GM12878 (cell line): ENCODE data around the gene ZFPM1. TPM values are rescaled to one million over a fixed set of nuclear protein-coding genes. Genes with fewer than 3 reads are reported as not detected.

ENCODE experiments used
- ATAC-seq: fragments of 200-7000 bp; cut with Tn5 transposase; 3 replicates; pipeline ENCODE4 v1.9.1; 2020; ENCODE audit warnings: mild to moderate bottlenecking, moderate library complexity
- BruUV-seq: library from RNA; stranded (reverse); fragments of 400-500 nt; replicated peaks from 2 replicates; lab custom pipeline; 2021; lab: Mats Ljungman, UMichigan
- CTCF ChIA-PET: fragments of 300-600 bp; sonication (Branson Sonifier 250); formaldehyde crosslinking; extraction: SDS; loops from one replicate; lab custom pipeline; 2021; ENCODE audit warnings: inconsistent platforms; lab: Yijun Ruan, JAX
- POLR2A ChIA-PET: fragments of 350-600 bp; formaldehyde crosslinking; extraction: SDS; loops from one replicate; lab custom pipeline; 2021; ENCODE audit warnings: inconsistent platforms; lab: Charles Lee
- RAD21 ChIA-PET: fragments of 300-600 bp; sonication (Branson Sonifier 250); formaldehyde crosslinking; loops from one replicate; lab custom pipeline; 2023; ENCODE audit warnings: antibody characterized with exemption; ENCODE audit not compliant: unreplicated experiment; lab: Charles Lee
- SMC1A ChIA-PET: fragments of 300-600 bp; sonication (Branson Sonifier 250); formaldehyde crosslinking; loops from one replicate; lab custom pipeline; 2023; ENCODE audit not compliant: unreplicated experiment, uncharacterized antibody; lab: Charles Lee
- DNase-seq: peaks from one replicate; pipeline ENCODE4 v3.0.0-alpha.2; 2011; ENCODE audit warnings: low read depth, low spot score
- FAIRE-seq: peaks from 3 replicates; lab custom pipeline; 2011; peaks lifted over from hg19 to GRCh38; lab: Jason Lieb, UNC
- H2AFZ ChIP-seq: 2 replicates; pipeline ENCODE4 v1.6.0; 2011; ENCODE audit warnings: low read depth, low read length, control low read depth; ENCODE audit not compliant: control insufficient read depth
- H3K27ac ChIP-seq: 2 replicates; pipeline ENCODE4 v1.5.1; 2011; ENCODE audit warnings: control low read depth; ENCODE audit not compliant: control insufficient read depth, insufficient read depth
- H3K27me3 ChIP-seq, 2 experiments: replicated peaks in 1 of 2; 2 replicates each; pipeline versions ENCODE4 v1.6.0 to v1.6.1; 2011; ENCODE audit warnings: low read length in 1 of 2; ENCODE audit not compliant: control insufficient read depth in 2 of 2, insufficient read depth in 2 of 2
- H3K36me3 ChIP-seq, 2 experiments: 2 replicates each; pipeline ENCODE4 v1.5.1; 2011; ENCODE audit warnings: low read length in 1 of 2; ENCODE audit not compliant: control insufficient read depth in 2 of 2, insufficient read depth in 2 of 2
- H3K4me1 ChIP-seq: 2 replicates; pipeline ENCODE4 v1.6.1; 2011; ENCODE audit warnings: mild to moderate bottlenecking, low read length, moderate library complexity, mixed read lengths; ENCODE audit not compliant: control insufficient read depth, insufficient read depth
- H3K4me2 ChIP-seq: 2 replicates; pipeline ENCODE4 v1.6.0; 2011; ENCODE audit warnings: control low read depth; ENCODE audit not compliant: control insufficient read depth, insufficient read depth
- H3K4me3 ChIP-seq: fragments of 200-600 bp; sonication (generic); 2 replicates; pipeline ENCODE4 v1.5.1; 2016
- H3K79me2 ChIP-seq: 2 replicates; pipeline ENCODE4 v1.6.0; 2011; ENCODE audit warnings: low read length; ENCODE audit not compliant: control insufficient read depth, insufficient read depth
- H3K9ac ChIP-seq: 2 replicates; pipeline ENCODE4 v1.8.0; 2011; ENCODE audit warnings: low read length, control low read depth, mixed read lengths; ENCODE audit not compliant: control insufficient read depth, insufficient read depth
- H3K9me3 ChIP-seq: replicated peaks from 3 replicates; pipeline ENCODE4 v1.5.1; 2011; ENCODE audit warnings: mild to moderate bottlenecking, low read length; ENCODE audit not compliant: control insufficient read depth, insufficient read depth
- H4K20me1 ChIP-seq: 2 replicates; pipeline ENCODE4 v1.6.0; 2011; ENCODE audit not compliant: control insufficient read depth, insufficient read depth
- CTCF ChIP-seq, 3 experiments: IDR thresholded peaks in 2 of 3; conservative IDR thresholded peaks in 1 of 3; 2 replicates each; pipeline ENCODE4 v1.5.1; 2011; ENCODE audit warnings: low read depth in 3 of 3, low read length in 3 of 3, mild to moderate bottlenecking in 3 of 3, control low read depth in 2 of 3, moderate library complexity in 2 of 3, inconsistent platforms in 1 of 3, mixed read lengths in 1 of 3; ENCODE audit not compliant: control insufficient read depth in 2 of 3, insufficient read depth in 1 of 3; ENCODE audit errors: extremely low read depth in 1 of 3
- HDGF ChIP-seq: fragments of 450-650 bp; IDR thresholded peaks from 2 replicates; pipeline ENCODE4 v1.6.1; 2016; ENCODE audit warnings: antibody characterized with exemption
- NFYB ChIP-seq: IDR thresholded peaks from 2 replicates; pipeline ENCODE4 v1.6.1; 2011; ENCODE audit warnings: low read depth, mild to moderate bottlenecking, low read length, improper control_type of control experiment, moderate library complexity; ENCODE audit not compliant: insufficient read depth
- PAX5 ChIP-seq: IDR thresholded peaks from 2 replicates; pipeline ENCODE4 v1.6.1; 2011; ENCODE audit warnings: low read depth, low read length, borderline replicate concordance
- RAD21 ChIP-seq: IDR thresholded peaks from 2 replicates; pipeline ENCODE4 v1.6.1; 2011; ENCODE audit warnings: mild to moderate bottlenecking, low read depth, low read length, moderate library complexity; ENCODE audit not compliant: insufficient read depth
- SIX5 ChIP-seq: IDR thresholded peaks from 2 replicates; pipeline ENCODE4 v1.6.1; 2011; ENCODE audit warnings: mild to moderate bottlenecking, low read depth, low read length, moderate library complexity; ENCODE audit not compliant: severe bottlenecking
- SUZ12 ChIP-seq: fragments of 200-600 bp; sonication (generic); IDR thresholded peaks from one replicate; pipeline ENCODE4 v1.6.1; 2018; ENCODE audit warnings: antibody characterized with exemption, mild to moderate bottlenecking; ENCODE audit not compliant: unreplicated experiment
- YBX1 ChIP-seq: fragments of 450-650 bp; IDR thresholded peaks from 2 replicates; pipeline ENCODE4 v1.6.1; 2016; ENCODE audit warnings: antibody characterized with exemption
- WGBS: methylation state at CpG from one replicate; pipeline ENCODE4 v1.1.6; 2016; ENCODE audit warnings: low lambda C conversion rate; ENCODE audit not compliant: insufficient replicate concordance, insufficient coverage; ENCODE audit errors: missing lambda C conversion rate; 5-methylcytosine and 5-hydroxymethylcytosine counted together
- in situ Hi-C: fragments of 300-500 bp; cut with MboI; formaldehyde crosslinking; loops from 9 replicates; pipeline ENCODE4 v1.14.3; 2018; ENCODE audit warnings: mixed read lengths
- intact Hi-C: fragments of 100-400 bp; cut with micrococcal nuclease; formaldehyde crosslinking; loops from one replicate; pipeline ENCODE4 v1.14.2; 2022; ENCODE audit not compliant: unreplicated experiment
- polyA plus RNA-seq, 11 experiments: library from polyadenylated mRNA; depleted of rRNA in 4 of 11; unstranded in 6 of 11; stranded (reverse) in 5 of 11; fragments of >200 nt; fragmentation: Nextera tagmentation in 4 of 11; fragmentation: Illumina TruSeq in 1 of 11; extraction: Ambion mirVana in 4 of 11; extraction: Trizol in 1 of 11; gene quantifications; 1 replicate in 1 of 11; 2 replicates in 10 of 11; pipeline versions ENCODE4 v1.2.1 to v1.2.3, GENCODE V29; 2011 to 2016; ENCODE audit warnings: inconsistent platforms in 2 of 11, missing spikeins in 2 of 11, low read depth in 1 of 11
- total RNA-seq, 4 experiments: library from RNA; depleted of rRNA in 3 of 4; stranded (reverse); fragments of >200 nt in 3 of 4; fragmentation: Illumina TruSeq in 1 of 4; extraction: Trizol in 1 of 4; gene quantifications; 2 replicates each; pipeline versions ENCODE4 v1.2.1 to v1.2.3, GENCODE V29; 2013 to 2021

ZFPM1 gene
- total and polyA plus RNA-seq, 10 of the 15 experiments (the other 5 are each of a cell fraction or from before 2014, with no cell fraction given), result 0.02 to 5.1 (median 0.30) TPM

DNA sequence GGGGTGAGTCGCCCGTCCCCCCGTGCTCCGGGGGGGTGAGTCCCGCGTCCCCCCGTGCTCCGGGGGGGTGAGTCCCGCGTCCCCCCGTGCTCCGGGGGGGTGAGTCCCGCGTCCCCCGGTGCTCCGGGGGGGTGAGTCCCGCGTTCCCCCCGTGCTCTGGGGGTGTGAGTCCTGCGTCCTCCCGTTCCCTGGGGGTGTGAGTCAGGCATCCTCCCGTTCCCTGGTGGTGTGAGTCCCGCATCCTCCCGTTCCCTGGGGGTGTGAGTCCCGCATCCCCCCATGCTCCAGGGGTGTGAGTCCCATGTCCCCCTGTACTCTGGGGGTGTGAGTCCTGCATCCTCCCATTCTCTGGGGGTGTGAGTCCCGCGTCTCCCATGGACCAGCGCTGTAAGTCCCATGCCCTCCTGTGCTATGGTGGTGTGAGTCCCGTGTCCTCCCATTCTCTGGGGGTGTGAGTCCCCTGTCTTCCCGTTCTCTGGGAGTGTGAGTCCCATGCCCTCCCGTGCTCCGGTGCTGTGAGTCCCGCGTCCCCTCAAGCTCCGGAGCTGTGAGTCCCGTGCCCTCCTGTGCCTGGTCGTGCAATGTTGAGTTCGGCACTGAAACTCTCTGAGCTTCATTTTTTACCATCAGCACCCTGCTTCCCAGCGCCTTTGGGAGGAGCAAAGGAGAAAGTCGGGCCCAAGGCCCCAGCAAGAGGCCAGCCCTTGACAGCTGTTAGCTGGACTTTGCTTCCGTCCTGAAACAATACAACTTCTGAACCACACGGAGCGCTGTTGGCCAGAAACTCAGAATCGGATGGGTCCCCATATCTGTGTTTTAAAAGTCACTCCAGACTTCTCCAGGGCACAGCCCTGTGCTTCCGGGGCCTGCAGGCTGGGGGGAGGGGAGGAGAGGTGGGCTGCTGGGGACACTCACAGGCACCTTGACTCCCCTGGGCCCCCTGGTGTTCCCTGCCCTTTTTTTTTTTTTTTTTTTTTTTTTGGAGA, 105.7 kb downstream of the ZFPM1 start:
- POLR2A ChIA-PET, result no interaction called here

More for the DNA sequence above, 105.7 kb downstream of the ZFPM1 start:
- Histone ChIP-seq H3K9ac (no peak overlapping the region), H3K9me3 (peaks cover 3% of the 10 kb centered on the region; the same call in 2 of the 3 replicates), H3K27me3 (no peaks in the 10 kb centered on the region; a peak in 1 of 4 replicates), H3K4me1 (no peaks in the 10 kb centered on the region), H3K4me3 (no peak overlapping the region), H3K27ac (no peak overlapping the region), H3K4me2 (no peak overlapping the region), H3K36me3 (no peaks in the 10 kb centered on the region), H4K20me1 (no peaks in the 10 kb centered on the region), H3K79me2 (no peaks in the 10 kb centered on the region), H2AFZ (no peak overlapping the region)
- DNase-seq (no peak), FAIRE-seq (no peak), ATAC-seq (peak; percentile 67)
- CTCF ChIA-PET, result interaction anchor here (1.0 kb wide), 1 partner anchor 60 kb away, joined by 3 read pairs; no protein-coding TSS in a partner anchor
- in situ Hi-C loops (no loop called here), intact Hi-C loops (no loop called here)
- WGBS, result 68% methylated on average over 27 of the region's 45 CpGs
- TF ChIP-seq SIX5 (no peak), YBX1 (no peak), CTCF (IDR thresholded peaks at IDR 0.05 in 2 of 3, conservative IDR thresholded peaks at IDR 0.05 in 1 of 3; ENCODE audit: control insufficient read depth in 2 of 3, extremely low read depth in 1 of 3, insufficient read depth in 1 of 3, low read depth in 3 of 3, low read length in 3 of 3) (peak; percentile 20 to 49 (median 34); a peak in 5 of 6 replicates), RAD21 (no peak), HDGF (no peak), NFYB (no peak), SUZ12 (no peak), PAX5 (no peak)
- SMC1A ChIA-PET, result interaction anchor here (0.7 kb wide), 1 partner anchor 33 kb away, joined by 3 read pairs; no protein-coding TSS in a partner anchor
- BruUV-seq, result no TSS peak
- RAD21 ChIA-PET, result interaction anchor here (0.6 to 1.2 kb wide), 2 partner anchors 179 to 184 kb away, joined by 3 read pairs; no protein-coding TSS in a partner anchor
